Transverse colon (tissue), 4 donors: ENCODE measurements around the gene NCOA5. TPM values are rescaled to one million over a fixed set of nuclear protein-coding genes. Genes with fewer than 3 reads are reported as not detected.

Experiments used
- DNase-seq: peaks from one replicate; pipeline ENCODE4 v3.0.0-alpha.2; 2019
- H3K27ac ChIP-seq, 4 donors: fragments of 200-600 bp; sonication (generic); 2 replicates each; pipeline ENCODE4 v1.5.1; 2016 to 2018; ENCODE audit warnings: inconsistent platforms in 4 of 4
- H3K27me3 ChIP-seq: fragments of 200-600 bp; sonication (generic); 2 replicates; pipeline ENCODE4 v1.5.1; 2017; ENCODE audit warnings: inconsistent platforms
- H3K36me3 ChIP-seq, 4 donors: fragments of 200-600 bp; sonication (generic); 2 replicates each; pipeline ENCODE4 v1.5.1; 2017 to 2019; ENCODE audit warnings: inconsistent platforms in 4 of 4
- H3K4me1 ChIP-seq, 4 donors: fragments of 200-600 bp; sonication (generic); 2 replicates each; pipeline ENCODE4 v1.5.1; 2017 to 2020; ENCODE audit warnings: inconsistent platforms in 4 of 4
- H3K4me3 ChIP-seq, 4 donors: fragments of 200-600 bp; sonication (generic); 1 replicate in 1 of 4; 2 replicates in 3 of 4; pipeline versions ENCODE4 v1.5.1 to v1.6.1; 2017 to 2019; ENCODE audit warnings: inconsistent platforms in 4 of 4
- H3K9me3 ChIP-seq, 2 donors: fragments of 200-600 bp; sonication (generic); 2 replicates each; pipeline ENCODE4 v1.5.1; 2017 to 2019; ENCODE audit warnings: inconsistent platforms in 2 of 2
- EP300 ChIP-seq: sonication (generic); formaldehyde crosslinking; IDR thresholded peaks from one replicate; pipeline ENCODE4 v1.6.1; 2017; ENCODE audit warnings: antibody characterized with exemption, low read depth
- POLR2A ChIP-seq: fragments of 450-650 bp; IDR thresholded peaks from one replicate; pipeline ENCODE4 v1.6.1; 2016; ENCODE audit warnings: antibody characterized with exemption, mild to moderate bottlenecking, moderate library complexity
- POLR2AphosphoS5 ChIP-seq, 3 donors: sonication (generic); formaldehyde crosslinking; IDR thresholded peaks; one replicate each; pipeline ENCODE4 v1.6.1; 2016; ENCODE audit warnings: antibody characterized with exemption in 3 of 3
- WGBS, 2 donors: methylation state at CpG; one replicate each; pipeline ENCODE4 v1.1.5; 2018; ENCODE audit warnings: low coverage in 1 of 2; 5-methylcytosine and 5-hydroxymethylcytosine counted together
- in situ Hi-C, 4 donors: fragments of 200-750 bp; cut with MboI; loops; one replicate each; pipeline versions ENCODE4 v1.15.0 to v1.15.1; 2017; ENCODE audit warnings: low sequenced_read_pairs in 3 of 4, low pct_ligation_motif_present in 1 of 4, low pct_unique_long_range_greater_than_20kb in 1 of 4
- intact Hi-C: fragments of 100-400 bp; cut with DNase I; formaldehyde crosslinking; loops from one replicate; pipeline ENCODE4 v1.15.1; 2023; ENCODE audit warnings: low total_unique reads
- total RNA-seq, 4 donors: library from RNA; depleted of rRNA; stranded (reverse); fragments of >200 nt; gene quantifications; one replicate each; pipeline ENCODE4 v1.1.0, GENCODE V29; 2016
- TF ChIP-seq, protein P1 (sequence below), 5 experiments: fragments of 200-600 bp in 3 of 5; fragments of 450-650 bp in 2 of 5; sonication (generic) in 3 of 5; IDR thresholded peaks; 1 replicate in 2 of 5; 2 replicates in 3 of 5; pipeline ENCODE4 v1.5.1; 2016 to 2017; ENCODE audit warnings: antibody characterized with exemption in 5 of 5, inconsistent platforms in 3 of 5, mild to moderate bottlenecking in 2 of 5, moderate library complexity in 1 of 5

Gene NCOA5
- total RNA-seq, 4 donors from 2014 or later: 18.3 to 97.3 (median 27.3) TPM

DNA sequence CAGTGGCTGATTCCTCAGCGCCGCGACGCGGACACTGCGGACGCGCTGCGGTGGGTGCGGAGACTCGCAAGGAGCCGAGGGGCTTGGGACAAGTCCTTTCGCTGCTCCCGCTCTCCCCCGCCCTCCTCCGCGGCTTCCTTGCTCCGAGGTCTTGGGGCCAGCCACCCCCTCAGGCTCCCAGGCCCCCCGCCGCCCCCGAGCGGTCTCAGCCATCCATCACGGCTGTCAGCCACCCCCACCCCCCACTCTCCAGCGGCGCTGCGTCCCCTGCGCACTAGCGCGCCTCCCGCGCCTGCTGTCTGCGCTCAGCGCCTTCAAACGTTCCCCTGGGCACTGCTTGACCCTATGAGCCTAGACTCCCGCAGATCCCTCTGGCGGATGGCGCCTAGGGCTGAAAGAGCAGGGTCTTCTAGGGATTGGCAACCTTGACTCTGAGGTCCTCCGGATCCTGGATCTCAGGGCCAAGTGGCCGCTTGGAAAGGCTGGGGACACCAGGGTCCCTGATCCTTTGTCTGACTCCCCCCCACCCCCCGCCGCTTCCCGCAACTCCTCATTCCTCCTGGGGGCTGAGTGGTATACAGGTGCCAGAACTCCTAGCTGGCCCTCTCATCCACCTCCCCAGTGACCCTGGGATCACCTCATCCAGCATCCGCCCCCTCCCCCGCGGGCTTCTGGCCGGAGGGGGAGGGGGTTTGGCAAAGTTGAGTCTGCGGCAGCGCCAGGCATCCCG is 59.3 kb downstream of the NCOA5 start:
- in situ Hi-C loops: no loop called here
- 31% methylated on average over 49 of the region's 49 CpGs; no CpG with 5 or more reads in 1 of the 2 donors for WGBS, 2 donors
- no peak overlapping the region for H3K4me3 ChIP-seq
- peaks cover 0 to 7% (median 2%) of the 10 kb centered on the region in 4 donors for H3K4me1 ChIP-seq
- H3K9me3 ChIP-seq: no peaks in the 10 kb centered on the region
- TF ChIP-seq POLR2AphosphoS5 (IDR thresholded peaks at IDR 0.05) (no peak), EP300 (no peak), POLR2A (no peak)
- TF ChIP-seq, protein P1, sequence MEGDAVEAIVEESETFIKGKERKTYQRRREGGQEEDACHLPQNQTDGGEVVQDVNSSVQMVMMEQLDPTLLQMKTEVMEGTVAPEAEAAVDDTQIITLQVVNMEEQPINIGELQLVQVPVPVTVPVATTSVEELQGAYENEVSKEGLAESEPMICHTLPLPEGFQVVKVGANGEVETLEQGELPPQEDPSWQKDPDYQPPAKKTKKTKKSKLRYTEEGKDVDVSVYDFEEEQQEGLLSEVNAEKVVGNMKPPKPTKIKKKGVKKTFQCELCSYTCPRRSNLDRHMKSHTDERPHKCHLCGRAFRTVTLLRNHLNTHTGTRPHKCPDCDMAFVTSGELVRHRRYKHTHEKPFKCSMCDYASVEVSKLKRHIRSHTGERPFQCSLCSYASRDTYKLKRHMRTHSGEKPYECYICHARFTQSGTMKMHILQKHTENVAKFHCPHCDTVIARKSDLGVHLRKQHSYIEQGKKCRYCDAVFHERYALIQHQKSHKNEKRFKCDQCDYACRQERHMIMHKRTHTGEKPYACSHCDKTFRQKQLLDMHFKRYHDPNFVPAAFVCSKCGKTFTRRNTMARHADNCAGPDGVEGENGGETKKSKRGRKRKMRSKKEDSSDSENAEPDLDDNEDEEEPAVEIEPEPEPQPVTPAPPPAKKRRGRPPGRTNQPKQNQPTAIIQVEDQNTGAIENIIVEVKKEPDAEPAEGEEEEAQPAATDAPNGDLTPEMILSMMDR (IDR thresholded peaks at IDR 0.05): no peak
- DNase-seq: no peak
- H3K27ac ChIP-seq: no peak overlapping the region
- no peaks in the 10 kb centered on the region for H3K36me3 ChIP-seq
- peaks cover 98% of the 10 kb centered on the region for H3K27me3 ChIP-seq
- intact Hi-C loops: no loop called here

DNA sequence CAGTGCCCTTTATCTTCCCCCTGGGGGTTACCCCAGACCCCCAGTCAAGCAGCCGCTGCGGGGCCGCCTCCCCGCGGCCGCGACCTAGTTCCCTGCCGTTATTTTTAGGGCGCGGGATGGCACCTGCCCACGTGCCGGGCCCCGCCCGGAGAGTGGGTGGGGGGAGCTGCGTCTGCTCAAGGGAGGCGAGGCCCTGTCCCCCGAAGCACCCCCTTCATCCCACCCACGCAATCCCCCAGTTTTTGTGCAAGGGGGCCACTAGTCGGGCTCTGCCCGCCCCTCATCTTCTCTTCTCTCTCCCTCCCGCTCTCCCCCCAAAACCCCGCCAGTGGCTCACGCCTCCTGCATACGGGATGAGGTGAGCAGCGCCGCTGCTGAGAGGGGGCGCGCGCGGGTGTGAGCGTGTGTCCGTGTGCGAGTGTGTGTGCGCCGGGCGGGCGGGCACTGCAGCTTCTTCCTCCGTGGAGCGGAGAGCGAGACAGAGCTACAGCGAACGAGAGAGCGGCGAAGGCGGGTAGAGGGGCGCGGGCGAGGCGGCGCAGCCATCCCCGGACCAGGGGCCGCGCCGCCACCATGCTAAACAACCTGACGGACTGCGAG is 60.9 kb downstream of the NCOA5 start, which contains the start of gene SLC12A5:
Gene SLC12A5, plus strand, starts transcription at position 444 of the 600 bp plus-strand sequence. Its CDS starts 130 bp downstream, at position 574.
- WGBS, 2 donors: 43% methylated on average over 56 of the region's 56 CpGs; no CpG with 5 or more reads in 1 of the 2 donors
- peaks cover 98% of the 10 kb centered on the region for H3K27me3 ChIP-seq
- DNase-seq: no peak
- H3K4me1 ChIP-seq: peaks cover 0 to 7% (median 2%) of the 10 kb centered on the region in 4 donors
- H3K4me3 ChIP-seq: no peak within 1 kb of the TSS
- no peaks in the 10 kb centered on the region for H3K9me3 ChIP-seq
- intact Hi-C loops: no loop called here
- H3K27ac ChIP-seq: no peak within 1 kb of the TSS
- no peak for TF ChIP-seq POLR2AphosphoS5 (IDR thresholded peaks at IDR 0.05)
- no peaks in the 10 kb centered on the region for H3K36me3 ChIP-seq
- in situ Hi-C loops: loop anchor here in 1 of 4 donors (10.0 kb wide), 1 partner anchor 136 kb away; no protein-coding TSS in a partner anchor

- Histone ChIP-seq H3K4me1 (peaks cover 0 to 7% (median 2%) of the 10 kb centered on the region in 4 donors), H3K4me3 (no peak overlapping the region), H3K9me3 (no peaks in the 10 kb centered on the region), H3K27me3 (peaks cover 98% of the 10 kb centered on the region), H3K27ac (no peak overlapping the region), H3K36me3 (no peaks in the 10 kb centered on the region)
- intact Hi-C loops: no loop called here
- DNase-seq: no peak
- no peak for TF ChIP-seq POLR2A
- no peak for TF ChIP-seq EP300
- TF ChIP-seq, protein P1 (IDR thresholded peaks at IDR 0.05): no peak
- WGBS, 2 donors: 59 to 60% methylated on average over 1 to 7 of the region's 7 CpGs
- in situ Hi-C loops: loop anchor here in 1 of 4 donors (10.0 kb wide), 1 partner anchor 137 kb away; no protein-coding TSS in a partner anchor
Observed at GRCh38 chr20:46028110-46028509, 61.7 kb downstream of the NCOA5 start.

GRCh38 chr20:46027245-46027853 is 62.4 kb downstream of the NCOA5 start:
- Histone ChIP-seq H3K9me3 (no peaks in the 10 kb centered on the region), H3K36me3 (no peaks in the 10 kb centered on the region), H3K4me1 (peaks cover 0 to 13% (median 8%) of the 10 kb centered on the region in 4 donors), H3K27me3 (peaks cover 98% of the 10 kb centered on the region), H3K4me3 (no peak overlapping the region), H3K27ac (no peak overlapping the region)
- intact Hi-C loops (no loop called here), in situ Hi-C loops (loop anchor here in 1 of 4 donors (10.0 kb wide), 1 partner anchor 137 kb away; no protein-coding TSS in a partner anchor)
- WGBS, 2 donors: 12 to 14% methylated on average over 4 of the region's 4 CpGs
- TF ChIP-seq EP300: no peak
- TF ChIP-seq, protein P1 (IDR thresholded peaks at IDR 0.05): no peak
- TF ChIP-seq POLR2A: no peak
- no peak for TF ChIP-seq POLR2AphosphoS5 (IDR thresholded peaks at IDR 0.05)
- no peak for DNase-seq
